ENCODE data around the gene KDM4B.

Gene KDM4B

DNA sequence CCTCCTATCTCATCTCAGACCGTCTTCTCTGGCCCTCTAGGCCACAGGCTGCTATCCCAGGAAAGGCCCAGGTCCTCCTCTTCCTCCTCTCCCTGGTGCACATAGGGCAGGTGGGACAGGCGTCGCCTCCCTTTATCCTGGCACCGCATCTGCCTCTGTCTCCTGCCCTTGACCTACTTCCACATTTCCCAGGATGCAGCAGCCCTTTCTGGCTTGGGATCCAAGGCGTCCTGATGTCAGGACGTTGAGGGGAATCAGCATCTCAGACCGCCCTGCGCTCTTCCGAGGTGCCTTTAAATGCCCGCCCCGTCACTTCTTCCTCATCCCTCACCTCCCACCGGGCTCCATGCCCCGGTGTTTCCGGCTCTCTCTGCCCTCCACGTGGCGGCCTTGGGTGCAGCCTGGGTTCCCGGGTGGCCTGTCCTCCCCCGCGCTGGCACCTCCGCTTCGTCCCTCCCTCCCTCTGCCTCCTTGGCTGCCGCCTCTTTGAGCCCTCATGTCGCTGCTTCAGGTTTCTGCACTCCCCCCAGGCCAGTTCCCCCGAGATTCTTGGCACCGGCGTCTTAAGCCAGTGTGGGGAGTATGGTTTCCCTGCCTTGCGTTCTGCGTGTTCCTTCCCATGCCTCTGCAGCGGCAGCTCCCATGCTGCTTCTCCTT is 66.3 kb downstream of the KDM4B start:
- no peak for DNase-seq (ENCODE audit: low read depth)

DNA sequence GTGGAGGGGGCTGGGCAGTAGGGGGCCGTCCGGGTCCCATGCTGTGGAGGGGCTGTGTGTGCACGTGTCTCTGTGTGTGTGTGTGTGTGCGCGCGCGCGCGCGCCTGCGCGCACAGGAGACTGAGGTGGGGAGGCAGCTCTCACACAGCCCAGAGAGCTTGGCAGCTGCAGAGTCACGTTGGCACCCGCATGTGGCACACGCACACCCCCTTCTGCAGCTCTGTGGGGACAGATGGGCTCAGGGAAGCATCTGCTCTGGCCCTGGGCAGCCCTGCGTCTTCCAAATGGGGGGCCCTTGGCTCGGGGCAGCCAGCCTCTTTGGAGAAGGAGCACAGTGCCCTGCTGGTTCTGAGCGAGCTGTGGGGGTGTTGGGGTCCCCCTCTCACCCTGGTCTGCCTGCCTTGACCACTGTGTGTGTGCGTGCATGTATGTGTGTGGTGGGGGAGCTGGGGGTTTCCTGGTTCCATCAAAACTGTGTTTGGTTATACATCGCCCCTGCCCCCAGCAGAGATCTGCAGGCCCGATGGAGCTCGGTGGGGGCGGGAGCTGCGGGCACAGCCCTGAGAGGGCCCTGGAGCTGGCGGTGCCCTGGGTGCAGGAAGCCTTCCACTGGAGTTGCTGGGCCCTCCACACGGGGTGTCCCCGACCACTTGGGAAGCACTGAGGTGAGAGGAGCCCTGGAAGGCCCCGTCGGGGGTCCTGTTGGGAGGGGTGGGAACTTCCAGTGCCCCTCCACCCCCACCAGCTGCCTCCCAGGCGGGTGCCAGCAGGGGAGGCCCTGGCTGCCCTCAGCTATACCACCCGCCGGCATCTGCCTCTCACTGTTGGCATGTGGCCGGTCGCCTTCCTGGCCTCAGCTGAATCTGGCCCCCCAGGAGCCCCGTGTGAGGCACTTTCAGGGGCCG is 67.1 kb downstream of the KDM4B start:
- no peak for DNase-seq (ENCODE audit: low read depth)

DNA sequence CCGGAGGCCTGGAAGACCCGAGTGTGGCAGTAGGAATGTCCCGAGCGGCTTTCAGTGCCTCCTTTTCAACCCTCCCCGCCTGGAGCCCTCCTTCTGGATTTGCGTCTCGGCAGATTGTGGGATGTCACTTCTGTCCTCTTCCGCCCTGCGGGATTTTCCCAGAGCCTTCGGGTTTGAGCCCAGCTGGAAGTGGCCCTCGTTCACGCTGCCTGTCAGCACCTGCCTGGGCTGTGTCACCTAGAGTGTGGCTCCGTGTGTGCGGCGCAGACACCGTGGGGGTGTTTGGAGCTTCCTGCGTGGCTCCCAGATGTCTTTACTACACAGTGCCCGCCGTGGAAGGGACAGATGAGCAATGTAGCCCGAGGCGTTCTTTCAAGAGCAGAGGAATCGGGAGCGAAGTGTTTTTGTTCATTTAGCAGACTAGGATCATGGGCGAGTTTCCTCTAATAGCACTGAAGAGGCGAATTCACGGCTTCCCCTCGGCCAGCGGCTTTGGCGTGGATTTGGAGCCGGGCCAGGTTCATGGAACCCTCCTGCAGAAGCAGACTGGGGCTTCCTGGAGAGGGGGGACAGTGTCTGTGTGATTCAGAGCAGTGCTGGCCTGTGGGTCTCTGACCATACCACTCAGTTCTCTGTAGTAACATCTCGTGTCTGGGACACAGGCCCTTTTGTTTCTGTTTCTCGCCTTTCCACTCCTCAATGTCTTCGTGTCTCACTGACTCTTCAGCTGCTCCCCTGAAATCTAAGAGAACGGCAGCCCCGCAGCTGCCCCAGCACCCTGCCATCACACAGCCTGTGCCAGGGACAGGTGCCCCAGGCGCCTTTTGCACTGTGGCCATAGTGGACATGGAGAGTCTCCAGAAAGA is 68.0 kb downstream of the KDM4B start:
- no peak for DNase-seq (ENCODE audit: low read depth)

DNA sequence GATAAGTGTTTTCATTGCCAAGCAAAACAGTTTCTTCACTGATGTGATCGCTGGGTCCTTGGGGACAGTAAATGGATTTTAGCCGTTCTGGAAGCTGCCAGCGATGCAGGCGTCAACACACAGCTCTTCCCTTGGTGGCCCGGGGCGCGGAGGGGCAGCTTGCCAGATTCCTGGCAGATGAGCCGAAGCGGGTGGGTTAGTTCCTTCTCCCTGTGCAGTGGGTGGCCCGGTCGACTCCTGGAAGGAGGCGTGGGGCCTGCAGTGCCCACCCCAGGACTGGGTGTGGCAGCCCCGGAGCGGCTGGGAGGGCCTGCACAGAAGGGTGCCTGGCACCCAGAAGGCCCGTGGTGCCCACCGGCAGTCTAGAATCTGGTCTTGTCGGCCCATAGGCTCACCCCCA is 69.0 kb downstream of the KDM4B start:
- no peak for DNase-seq (ENCODE audit: low read depth)

DNA sequence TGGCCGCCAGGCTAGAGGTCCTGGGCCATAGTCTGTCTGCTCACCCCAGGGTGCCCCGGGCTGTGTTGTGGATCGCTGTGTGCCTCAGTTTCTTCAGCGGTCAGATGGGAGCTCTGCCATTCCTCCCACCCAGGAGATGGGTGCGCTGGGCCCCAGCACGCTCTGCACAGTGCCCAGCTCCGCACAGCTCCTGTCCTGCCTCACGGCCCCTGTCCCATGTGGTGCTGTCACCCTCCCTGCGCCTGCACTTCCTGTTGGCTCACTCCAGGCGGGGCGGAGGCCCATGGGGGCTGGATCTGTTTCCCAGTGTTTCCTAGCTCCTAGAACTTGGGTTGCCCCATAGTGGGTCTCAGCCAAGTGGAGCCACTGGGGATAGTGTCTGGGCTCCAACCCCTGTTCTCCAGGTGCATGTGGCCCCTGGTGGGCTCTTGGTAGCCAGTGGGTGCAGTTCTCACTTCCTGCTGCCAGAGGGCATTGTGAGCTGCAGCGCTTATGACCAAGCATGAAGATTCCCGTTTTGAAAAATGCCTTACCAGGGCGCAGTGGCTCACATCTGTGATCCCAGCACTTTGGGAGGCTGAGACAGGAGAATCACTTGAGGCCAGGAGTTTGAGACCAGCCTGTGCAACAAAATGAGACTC is 69.8 kb downstream of the KDM4B start:
- no peak for DNase-seq (ENCODE audit: low read depth)

DNA sequence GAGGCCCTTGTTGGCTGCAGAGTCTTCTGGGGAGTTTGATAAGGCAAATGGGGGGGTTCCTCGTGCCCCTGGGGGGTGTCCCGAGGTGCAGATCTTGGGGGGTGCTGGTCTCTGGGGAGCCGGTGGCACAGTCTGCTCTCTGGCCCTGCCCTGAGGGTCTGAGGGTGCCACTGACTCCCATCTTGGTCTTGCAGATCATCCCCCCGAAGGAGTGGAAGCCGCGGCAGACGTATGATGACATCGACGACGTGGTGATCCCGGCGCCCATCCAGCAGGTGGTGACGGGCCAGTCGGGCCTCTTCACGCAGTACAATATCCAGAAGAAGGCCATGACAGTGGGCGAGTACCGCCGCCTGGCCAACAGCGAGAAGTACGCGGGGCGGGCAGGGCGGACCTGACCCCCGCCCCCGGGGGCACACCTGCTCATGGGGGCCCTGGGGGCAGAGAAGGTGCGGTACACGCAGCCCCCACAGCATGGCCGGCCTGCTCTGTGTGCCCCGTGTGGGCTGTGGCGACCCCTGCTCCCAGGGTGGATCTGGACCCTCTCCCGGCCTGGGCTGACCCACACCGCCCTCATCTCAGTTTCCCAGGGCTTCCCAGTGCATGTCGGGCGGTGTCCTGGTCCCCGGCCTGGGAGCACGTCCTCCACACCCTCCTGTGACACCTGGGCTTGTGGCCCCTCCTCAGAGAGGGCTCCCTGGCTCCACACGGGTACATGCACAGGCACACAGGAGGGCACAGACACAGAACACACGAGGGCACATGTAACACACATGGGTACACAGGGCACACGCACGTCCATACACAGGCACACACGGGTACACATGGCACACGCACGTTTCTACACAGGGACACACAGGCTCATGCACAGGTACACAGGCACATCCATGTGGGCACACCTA is 71.0 kb downstream of the KDM4B start:
- DNase-seq (ENCODE audit: low read depth) = no peak

DNA sequence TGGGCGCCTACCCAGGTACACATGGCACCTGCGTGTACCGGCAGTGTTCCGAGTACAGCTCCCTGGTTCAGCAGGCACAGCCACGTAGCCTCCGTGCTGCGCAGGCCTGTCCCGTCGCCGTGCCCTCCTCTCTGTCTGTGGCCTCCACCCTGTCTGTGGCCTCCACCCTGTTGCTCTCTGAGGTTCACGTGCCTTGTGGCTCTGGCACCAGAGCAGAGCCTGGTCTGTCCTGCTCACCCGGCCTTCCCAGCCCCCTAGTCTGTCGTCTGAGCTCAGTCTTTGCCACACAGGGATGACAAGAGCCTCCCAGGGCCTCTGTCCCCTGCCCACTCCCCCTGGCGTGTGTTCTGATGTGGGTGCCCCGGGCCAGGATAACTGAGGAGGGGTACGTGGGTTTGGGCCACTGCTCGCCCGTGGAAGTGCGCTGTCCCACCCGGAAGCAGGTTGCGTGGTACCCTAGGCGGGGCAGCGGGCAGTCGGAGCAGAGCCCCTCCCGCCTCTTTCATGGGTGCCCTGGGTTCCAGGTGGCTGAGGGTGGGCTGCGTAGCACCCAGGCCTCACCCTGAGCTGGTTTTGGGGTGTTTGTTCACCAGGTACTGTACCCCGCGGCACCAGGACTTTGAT is 71.7 kb downstream of the KDM4B start:
- no peak for DNase-seq (ENCODE audit: low read depth)

DNA sequence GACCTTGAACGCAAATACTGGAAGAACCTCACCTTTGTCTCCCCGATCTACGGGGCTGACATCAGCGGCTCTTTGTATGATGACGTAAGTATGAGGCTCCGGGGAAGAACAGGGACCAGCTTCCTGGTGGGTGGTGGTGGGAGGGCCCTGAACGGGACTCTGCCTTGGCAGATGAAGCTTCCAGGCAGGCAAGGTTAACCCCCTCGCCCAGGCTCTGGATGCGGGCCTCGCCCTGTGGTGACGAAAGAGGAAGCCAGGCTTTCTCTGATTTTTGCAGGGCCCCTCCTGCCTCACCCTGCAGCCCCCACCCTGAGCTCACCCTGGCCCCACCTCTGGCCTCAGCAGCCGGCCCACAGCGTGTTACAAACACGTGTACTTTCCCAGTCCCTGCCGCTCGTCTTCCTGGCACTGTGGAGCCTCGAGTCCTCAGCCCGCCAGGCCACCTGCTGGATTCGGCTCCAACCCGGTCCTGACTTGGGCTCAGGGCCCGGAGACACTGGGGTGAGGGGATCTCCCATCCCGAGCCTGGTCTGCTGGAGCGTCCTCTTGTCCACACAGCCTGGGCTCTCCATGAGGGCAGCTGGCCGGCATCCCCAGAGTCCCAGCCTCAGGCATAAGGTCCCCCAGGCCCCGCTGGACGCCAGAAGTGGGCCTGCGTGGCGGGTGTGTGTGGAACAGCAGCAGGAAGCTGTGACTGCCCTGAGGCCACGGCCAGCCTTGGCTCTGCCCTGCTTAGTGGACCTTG is 72.4 kb downstream of the KDM4B start:
- no peak for DNase-seq (ENCODE audit: low read depth)

DNA sequence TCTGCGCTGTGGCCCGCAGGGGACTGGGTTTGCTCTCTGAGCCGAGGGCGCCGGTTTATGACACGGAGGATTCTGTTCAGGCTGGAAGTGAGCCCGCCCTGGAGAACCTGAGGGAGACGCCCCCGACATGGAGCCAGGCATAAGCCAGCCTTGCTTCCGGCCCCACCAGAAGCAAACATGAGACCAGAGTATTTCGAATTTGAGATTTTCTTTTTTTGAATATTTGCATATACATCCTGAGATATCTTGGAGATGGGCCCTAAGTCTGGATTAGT is 72.9 kb downstream of the KDM4B start:
- no peak for DNase-seq (ENCODE audit: low read depth)

DNA sequence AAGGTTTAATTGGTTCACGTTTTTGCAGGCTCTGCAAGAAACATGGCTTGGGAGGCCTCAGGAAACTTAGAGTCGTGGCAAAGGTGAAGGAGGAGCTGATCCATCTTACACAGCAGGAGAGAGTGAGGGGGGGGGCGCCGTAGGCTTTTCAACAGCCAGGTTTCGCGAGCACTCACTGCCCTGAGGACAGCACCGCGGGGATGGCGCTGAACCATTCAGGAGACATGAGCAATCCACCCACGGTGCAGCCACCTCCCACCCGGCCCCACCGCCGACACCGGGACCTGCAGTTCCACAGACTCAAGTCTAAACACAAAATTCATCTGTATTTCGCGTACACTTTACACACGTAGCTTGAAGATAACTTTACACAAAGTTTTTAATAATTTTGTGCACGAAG is 73.6 kb downstream of the KDM4B start:
- no peak for DNase-seq (ENCODE audit: low read depth)

DNA sequence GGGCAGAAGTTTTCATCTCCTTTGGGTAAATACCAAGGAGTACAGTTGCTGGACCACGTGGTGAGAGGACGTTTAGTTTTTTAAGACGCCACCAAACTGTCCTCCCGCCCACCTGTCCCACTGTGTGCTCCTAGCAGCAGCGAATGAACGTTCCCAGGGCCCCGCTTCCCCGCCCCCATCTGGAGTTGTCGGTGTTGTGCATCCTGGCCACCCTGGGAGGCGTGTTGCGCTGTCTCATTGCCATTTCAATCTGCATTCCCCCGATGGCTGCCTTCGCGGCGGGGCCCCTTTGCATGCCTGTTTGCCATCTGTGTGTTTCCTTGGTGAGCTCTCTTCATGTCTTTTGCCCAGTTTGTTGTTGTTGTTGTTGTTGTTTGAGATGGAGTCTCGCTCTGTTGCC is 76.1 kb downstream of the KDM4B start:
- DNase-seq (ENCODE audit: low read depth) = no peak

DNA sequence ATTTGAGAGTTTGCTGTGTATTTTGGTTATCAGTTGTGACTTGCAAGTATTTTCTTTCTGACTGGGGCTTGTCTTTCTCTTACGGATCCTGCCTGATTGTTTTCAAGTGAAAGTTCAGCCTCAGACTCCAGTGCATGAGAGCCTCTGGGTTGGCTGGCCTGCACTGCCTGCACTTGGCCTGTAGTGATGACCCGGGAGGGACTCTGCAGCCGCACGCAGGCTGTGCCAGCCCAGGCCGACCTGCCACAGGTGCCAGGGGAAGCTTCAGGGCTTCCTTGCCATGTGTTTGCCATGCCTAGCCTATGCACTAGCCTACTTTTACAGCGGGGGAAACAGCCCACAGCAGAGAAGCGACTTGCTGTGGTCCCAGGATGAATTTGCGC is 77.0 kb downstream of the KDM4B start:
- no peak for DNase-seq (ENCODE audit: low read depth)

DNA sequence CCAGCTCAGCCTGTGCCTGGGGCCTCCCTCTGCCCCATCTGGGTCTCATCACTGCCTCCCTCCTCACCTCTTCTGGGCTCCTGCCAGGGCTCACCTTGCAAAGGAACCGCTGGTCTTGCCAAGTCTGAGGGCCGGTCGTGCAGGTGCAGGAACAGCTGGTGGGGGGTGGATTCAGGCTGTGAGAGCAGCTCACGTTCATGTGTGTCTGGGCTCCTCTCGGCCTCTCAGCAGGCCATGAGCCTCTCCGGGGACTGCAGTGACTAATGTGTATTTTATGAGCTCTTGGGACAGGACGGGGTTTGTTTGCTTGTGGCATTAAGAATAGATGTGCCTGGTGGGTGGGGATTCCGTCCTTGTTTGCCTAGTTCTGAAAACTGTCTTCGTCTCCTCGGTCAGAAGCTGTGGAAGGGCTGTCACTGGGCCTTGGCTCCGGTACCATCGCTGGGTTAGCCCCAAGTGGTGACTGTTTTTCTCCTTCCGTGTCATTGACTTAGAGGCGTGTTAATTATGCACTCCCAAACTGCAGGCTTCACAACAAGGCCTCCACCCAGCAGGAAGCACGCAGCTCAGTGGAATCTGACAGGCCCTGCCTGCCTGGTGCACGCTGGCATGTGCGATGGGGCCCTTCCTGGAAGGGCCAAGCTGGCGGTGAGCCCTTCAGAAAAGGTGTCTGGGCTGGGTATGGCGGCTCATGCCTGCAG is 77.6 kb downstream of the KDM4B start:
- DNase-seq (ENCODE audit: low read depth) = no peak

DNA sequence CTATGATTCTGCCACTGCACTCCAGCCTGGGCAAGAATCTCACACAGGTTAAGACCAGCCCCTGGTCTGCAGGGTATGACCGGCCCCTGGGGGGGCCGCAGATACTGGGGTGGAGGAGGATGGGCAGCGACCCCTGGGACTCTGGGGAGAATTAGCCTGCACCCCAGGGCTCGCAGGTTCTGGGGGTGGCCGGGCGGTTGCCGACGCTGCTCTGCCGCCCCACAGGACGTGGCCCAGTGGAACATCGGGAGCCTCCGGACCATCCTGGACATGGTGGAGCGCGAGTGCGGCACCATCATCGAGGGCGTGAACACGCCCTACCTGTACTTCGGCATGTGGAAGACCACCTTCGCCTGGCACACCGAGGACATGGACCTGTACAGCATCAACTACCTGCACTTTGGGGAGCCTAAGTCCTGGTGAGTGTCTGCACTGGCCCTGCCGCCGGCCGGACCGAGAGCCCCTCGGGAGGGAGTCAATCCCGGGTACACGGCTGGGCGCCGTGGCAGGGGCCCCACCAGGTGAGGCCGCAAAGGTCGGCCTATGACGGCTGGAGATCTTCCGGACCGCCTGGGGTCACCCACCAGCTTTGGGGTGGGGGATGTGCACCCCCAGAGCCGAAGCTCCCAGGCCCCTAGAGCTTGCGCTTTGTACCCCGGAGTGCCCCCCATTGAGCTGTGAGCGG is 78.5 kb downstream of the KDM4B start:
- no peak for DNase-seq (ENCODE audit: low read depth)

DNA sequence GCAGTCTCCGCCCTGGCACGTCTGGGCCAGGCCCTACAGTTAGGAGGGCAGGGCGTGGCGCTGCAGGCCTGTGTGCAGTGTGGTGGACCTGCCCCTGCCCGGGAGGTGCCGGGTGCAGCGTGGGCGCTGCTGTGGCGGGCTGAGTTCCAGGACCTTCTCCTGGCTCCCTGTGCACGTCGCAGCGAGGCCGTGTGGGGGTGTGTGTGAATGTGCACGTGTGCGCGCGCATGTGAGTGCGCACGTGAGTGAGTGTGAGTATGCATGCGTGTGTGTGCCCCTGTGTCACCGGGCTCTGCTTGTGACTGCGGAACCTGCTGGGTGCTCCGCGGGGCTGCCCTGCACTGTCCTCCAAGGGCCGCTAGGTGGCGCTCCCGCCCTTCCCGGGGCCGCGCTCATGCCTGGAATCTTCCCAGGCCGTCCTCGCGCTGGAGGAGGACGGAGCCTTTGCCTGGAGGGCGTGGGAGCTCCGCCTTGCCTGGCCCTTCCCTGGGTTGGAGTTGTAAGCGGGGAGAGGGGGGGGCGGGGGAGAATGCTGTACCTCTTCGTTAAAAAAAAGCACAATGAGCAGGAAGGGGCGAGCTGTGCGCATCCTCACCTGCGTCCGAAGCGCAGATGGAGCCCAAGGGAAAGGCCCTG is 79.3 kb downstream of the KDM4B start:
- DNase-seq (ENCODE audit: low read depth) = peak; percentile 13

DNA sequence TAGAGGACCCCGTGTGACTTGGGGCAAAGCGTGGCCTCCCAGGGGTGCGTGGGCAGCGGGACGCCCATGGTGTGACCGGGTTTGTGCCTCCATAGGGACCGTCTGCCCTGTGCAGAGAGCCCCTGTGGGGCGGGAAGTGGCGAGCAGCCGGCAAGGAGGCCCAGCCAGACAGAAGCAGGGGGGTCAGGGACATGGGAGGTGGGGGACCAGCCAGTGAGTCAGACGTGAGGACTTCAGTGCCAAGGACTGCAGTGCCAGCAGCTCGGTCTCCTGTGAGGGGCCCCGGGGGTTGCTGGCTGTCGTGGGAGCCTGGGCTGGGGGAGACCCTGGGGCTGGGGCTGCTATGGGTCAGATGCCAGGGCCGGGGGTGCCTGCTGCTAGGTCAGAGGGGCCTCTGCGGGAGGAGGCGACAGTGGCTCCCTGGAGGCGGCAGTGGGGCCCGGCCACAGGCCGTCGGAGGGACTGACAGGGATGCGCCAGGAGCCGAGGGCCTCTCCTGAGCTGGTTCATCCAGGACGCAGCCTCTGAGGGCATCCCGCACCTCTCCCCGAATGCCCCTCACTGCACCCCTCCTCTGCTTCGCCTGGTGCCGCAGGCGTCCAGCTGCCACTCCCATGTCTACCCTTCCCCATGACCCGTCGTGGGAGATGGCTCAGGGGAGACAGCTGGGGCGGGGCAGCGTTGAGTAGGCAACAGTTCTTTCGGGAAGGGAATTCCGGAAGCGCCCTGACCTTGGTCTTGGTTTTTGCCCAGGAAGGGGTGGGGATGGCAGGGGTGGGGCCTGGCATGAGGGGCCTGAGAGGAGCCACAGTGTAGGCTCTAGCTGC is 80.0 kb downstream of the KDM4B start:
- DNase-seq (ENCODE audit: low read depth) = no peak

DNA sequence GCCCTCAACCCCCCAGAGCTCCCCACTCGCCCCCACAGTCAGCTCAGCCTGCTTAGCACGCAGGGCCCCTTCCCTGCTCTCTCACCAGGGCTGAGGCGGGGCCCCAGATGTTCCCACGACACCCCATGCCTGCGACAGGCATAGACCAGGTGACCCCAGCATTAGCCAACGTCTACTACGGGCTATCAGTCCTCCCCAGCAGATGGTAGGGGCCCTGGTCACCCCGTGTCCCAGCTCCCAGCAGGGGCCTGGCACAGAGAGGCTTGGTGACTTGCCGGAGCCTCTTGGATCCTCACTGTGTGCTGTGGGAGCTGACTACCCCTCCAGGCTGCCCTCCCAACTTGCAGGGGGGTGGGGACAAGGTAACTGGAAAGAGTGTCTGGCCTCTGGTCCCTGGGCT is 80.6 kb downstream of the KDM4B start:
- no peak for DNase-seq (ENCODE audit: low read depth)
